ENCODE measurements around the gene GPR65.

Gene GPR65

GRCh38 chr14:88032373-88032772 is 27.4 kb downstream of the GPR65 start:
- Histone ChIP-seq H3K4me1 (ENCODE audit: insufficient read depth, low read length) (peaks cover 15% of the 10 kb centered on the region), H3K4me3 (ENCODE audit: low read length) (no peak overlapping the region), H2AFZ (ENCODE audit: low read depth, low read length) (no peak overlapping the region), H3K36me3 (ENCODE audit: insufficient read depth, low read length) (no peaks in the 10 kb centered on the region), H3K27me3 (ENCODE audit: insufficient read depth, low read length) (no peaks in the 10 kb centered on the region), H3K9me3 (ENCODE audit: low read length) (no peaks in the 10 kb centered on the region)

DNA sequence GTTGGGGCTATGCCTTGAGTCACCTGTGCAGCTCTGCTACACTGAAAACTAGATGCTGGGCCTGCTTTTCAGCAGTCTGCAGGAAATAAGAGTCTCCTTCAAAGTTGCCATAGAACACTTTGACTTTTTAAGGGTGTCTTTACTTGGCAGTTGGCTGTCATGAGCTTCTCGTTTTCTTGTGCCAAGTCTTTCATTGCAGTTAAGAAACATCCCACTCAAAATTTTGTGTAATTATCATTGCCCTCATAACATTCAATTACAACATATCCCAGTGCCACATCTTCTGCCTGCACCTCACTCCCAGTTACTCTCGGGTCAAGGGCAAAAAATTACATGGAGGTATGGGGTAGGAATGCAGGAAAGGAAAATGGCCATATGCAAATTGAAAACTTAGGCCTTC is 29.1 kb downstream of the GPR65 start:
- Histone ChIP-seq H3K4me1 (ENCODE audit: insufficient read depth, low read length) (peaks cover 21% of the 10 kb centered on the region), H2AFZ (ENCODE audit: low read depth, low read length) (no peak overlapping the region), H3K36me3 (ENCODE audit: insufficient read depth, low read length) (no peaks in the 10 kb centered on the region), H3K9me3 (ENCODE audit: low read length) (no peaks in the 10 kb centered on the region), H3K27me3 (ENCODE audit: insufficient read depth, low read length) (no peaks in the 10 kb centered on the region), H3K4me3 (ENCODE audit: low read length) (no peak overlapping the region)

DNA sequence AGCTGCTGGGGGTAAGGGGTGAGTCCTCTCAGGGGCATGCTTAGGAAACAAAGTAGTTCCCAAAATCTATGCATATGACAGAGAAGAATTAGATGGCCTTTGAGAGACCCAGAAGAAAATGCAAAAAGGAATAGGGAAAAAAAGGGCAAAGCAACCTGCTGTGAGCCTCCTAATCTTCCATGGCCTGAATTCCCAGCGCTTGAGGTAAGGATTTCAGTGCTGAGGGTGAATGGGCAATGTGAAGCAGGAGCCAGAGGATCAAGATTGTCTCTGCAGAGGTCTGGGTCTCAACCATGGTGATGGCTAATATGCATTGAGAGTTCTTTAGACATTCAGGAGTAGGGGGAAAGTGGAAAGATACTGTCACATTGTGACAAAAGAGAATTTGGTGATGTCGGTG is 31.5 kb downstream of the GPR65 start:
- Histone ChIP-seq H3K27me3 (ENCODE audit: insufficient read depth, low read length) (peaks cover 2% of the 10 kb centered on the region), H3K9me3 (ENCODE audit: low read length) (no peaks in the 10 kb centered on the region), H3K36me3 (ENCODE audit: insufficient read depth, low read length) (no peaks in the 10 kb centered on the region)

DNA sequence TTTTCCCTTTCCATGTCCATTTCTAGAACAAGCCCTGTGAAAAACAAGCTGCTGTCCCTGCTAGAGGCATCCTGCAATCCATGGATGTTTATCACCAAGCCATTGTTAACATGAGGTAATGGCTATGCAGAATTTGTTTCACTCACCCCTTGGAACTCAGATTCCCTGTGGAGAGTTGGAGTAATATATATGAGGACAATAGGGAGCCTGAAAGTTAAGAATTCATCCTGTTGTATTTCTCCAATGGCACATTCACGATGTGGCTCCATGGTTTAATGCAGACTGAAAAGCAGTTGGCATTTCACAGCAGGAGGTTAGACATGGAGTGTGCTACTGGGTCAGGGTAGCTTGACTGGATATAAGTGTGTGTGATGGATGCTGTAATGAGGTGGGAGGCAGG is 32.4 kb downstream of the GPR65 start:
- H3K4me3 ChIP-seq (ENCODE audit: low read length), result no peak overlapping the region
- H3K9me3 ChIP-seq (ENCODE audit: low read length), result no peaks in the 10 kb centered on the region
- no peaks in the 10 kb centered on the region for H3K36me3 ChIP-seq (ENCODE audit: insufficient read depth, low read length)
- peaks cover 21% of the 10 kb centered on the region for H3K4me1 ChIP-seq (ENCODE audit: insufficient read depth, low read length)
- H3K27me3 ChIP-seq (ENCODE audit: insufficient read depth, low read length), result peaks cover 2% of the 10 kb centered on the region
- H2AFZ ChIP-seq (ENCODE audit: low read depth, low read length), result no peak overlapping the region

More for the DNA sequence above, 31.5 kb downstream of the GPR65 start:
- Histone ChIP-seq H3K4me1 (ENCODE audit: insufficient read depth, low read length) (peaks cover 21% of the 10 kb centered on the region), H2AFZ (ENCODE audit: low read depth, low read length) (no peak overlapping the region), H3K4me3 (ENCODE audit: low read length) (no peak overlapping the region)

GRCh38 chr14:88039197-88039596 is 34.3 kb downstream of the GPR65 start:
- Histone ChIP-seq H3K4me1 (ENCODE audit: insufficient read depth, low read length) (peaks cover 21% of the 10 kb centered on the region), H3K36me3 (ENCODE audit: insufficient read depth, low read length) (no peaks in the 10 kb centered on the region), H3K27me3 (ENCODE audit: insufficient read depth, low read length) (peaks cover 2% of the 10 kb centered on the region), H3K9me3 (ENCODE audit: low read length) (no peaks in the 10 kb centered on the region), H3K4me3 (ENCODE audit: low read length) (no peak overlapping the region), H2AFZ (ENCODE audit: low read depth, low read length) (no peak overlapping the region)

- Histone ChIP-seq H3K4me1 (ENCODE audit: insufficient read depth, low read length) (peaks cover 21% of the 10 kb centered on the region), H3K4me3 (ENCODE audit: low read length) (no peak overlapping the region), H2AFZ (ENCODE audit: low read depth, low read length) (no peak overlapping the region), H3K27me3 (ENCODE audit: insufficient read depth, low read length) (peaks cover 2% of the 10 kb centered on the region), H3K36me3 (ENCODE audit: insufficient read depth, low read length) (no peaks in the 10 kb centered on the region), H3K9me3 (ENCODE audit: low read length) (no peaks in the 10 kb centered on the region)
Measured at GRCh38 chr14:88040146-88040545, 35.2 kb downstream of the GPR65 start.

DNA sequence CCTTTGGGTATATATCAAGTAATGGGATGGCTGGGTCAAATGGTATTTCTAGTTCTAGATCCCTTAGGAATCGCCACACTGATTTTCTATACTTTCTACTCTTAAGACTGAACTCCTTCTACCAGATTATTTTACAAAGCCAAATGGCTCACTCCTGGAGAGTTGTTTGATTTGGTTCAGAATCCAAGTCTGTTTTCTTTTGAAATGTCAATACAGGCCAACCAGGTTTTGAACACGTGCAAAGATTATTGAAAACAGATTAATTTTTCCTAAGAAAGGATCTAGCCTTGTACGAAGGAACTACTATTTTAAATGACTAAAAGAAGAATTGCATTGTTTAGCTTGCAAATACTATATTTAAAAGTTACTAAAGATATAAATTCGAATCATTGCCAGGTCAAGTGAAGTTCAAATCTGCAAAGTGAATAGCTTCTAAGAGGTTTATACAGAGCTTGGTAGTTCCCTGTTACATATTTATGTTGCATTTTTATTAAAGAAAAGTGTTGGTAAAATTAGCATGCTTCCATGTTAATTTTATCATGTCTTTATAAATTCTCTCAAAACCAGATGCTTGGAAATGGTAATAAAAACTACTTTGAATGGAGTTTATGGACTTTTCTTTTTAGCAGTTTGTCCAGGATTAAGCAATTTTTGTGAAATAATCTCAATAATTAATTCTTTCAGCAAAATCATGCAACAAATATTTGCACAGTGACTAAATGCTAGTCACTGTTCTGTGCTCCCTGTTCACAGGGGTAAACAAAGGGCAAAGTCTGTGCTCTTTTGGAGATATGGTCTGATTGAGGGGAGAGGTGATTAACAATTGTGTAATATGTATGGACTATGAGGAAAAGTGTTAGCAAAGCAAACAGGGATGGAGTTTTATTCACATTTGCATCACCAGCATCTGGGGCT is 38.9 kb downstream of the GPR65 start:
- no peaks in the 10 kb centered on the region for H3K9me3 ChIP-seq (ENCODE audit: low read length)
- H2AFZ ChIP-seq (ENCODE audit: low read depth, low read length), result no peak overlapping the region
- peaks cover 2% of the 10 kb centered on the region for H3K27me3 ChIP-seq (ENCODE audit: insufficient read depth, low read length)
- H3K36me3 ChIP-seq (ENCODE audit: insufficient read depth, low read length), result no peaks in the 10 kb centered on the region
- no peak overlapping the region for H3K4me3 ChIP-seq (ENCODE audit: low read length)
- H3K4me1 ChIP-seq (ENCODE audit: insufficient read depth, low read length), result no peaks in the 10 kb centered on the region

DNA sequence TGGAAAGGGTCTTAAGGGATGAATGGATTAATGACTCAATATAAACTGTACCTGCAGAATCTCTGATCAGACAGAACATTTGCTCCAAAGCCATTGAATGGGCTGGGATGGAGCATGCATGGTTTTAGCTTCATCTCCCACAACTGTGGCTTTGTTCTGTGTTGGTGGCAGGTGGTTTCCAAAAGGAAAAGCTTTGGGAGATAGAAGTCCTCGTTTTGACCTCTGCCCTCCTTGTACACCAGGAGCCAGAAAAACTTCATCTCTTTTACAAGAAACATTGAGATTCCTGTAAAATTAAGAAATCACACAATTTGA is 39.5 kb downstream of the GPR65 start:
- Histone ChIP-seq H3K9me3 (ENCODE audit: low read length) (no peaks in the 10 kb centered on the region), H3K27me3 (ENCODE audit: insufficient read depth, low read length) (no peaks in the 10 kb centered on the region), H3K4me1 (ENCODE audit: insufficient read depth, low read length) (no peaks in the 10 kb centered on the region), H3K4me3 (ENCODE audit: low read length) (no peak overlapping the region), H2AFZ (ENCODE audit: low read depth, low read length) (no peak overlapping the region), H3K36me3 (ENCODE audit: insufficient read depth, low read length) (no peaks in the 10 kb centered on the region)

- no peak overlapping the region for H3K4me3 ChIP-seq (ENCODE audit: low read length)
- H3K4me1 ChIP-seq (ENCODE audit: insufficient read depth, low read length), result no peaks in the 10 kb centered on the region
- H2AFZ ChIP-seq (ENCODE audit: low read depth, low read length), result no peak overlapping the region
- H3K36me3 ChIP-seq (ENCODE audit: insufficient read depth, low read length), result no peaks in the 10 kb centered on the region
- H3K27me3 ChIP-seq (ENCODE audit: insufficient read depth, low read length), result no peaks in the 10 kb centered on the region
- H3K9me3 ChIP-seq (ENCODE audit: low read length), result no peaks in the 10 kb centered on the region
Measured at GRCh38 chr14:88044776-88045446, 40.0 kb downstream of the GPR65 start.

DNA sequence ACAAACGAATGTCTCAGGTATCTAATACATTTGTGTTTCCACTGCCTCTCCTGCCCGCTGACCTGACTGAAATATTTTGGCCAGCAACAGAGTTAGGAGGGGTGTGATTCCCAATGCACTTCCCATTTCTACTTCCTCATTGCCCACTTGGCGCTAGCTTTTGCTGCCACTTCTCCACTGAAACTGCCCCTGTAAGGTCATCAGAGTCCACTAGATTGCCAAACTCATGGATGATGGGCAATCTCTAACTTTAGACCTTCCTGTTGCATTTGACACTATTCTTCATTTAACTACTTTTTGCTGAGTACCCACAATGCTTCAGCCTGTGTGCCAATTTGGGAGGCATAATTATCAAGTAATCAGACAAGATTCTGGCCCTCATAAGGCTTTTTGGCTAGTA is 40.8 kb downstream of the GPR65 start:
- no peaks in the 10 kb centered on the region for H3K4me1 ChIP-seq (ENCODE audit: insufficient read depth, low read length)
- no peak overlapping the region for H3K4me3 ChIP-seq (ENCODE audit: low read length)

DNA sequence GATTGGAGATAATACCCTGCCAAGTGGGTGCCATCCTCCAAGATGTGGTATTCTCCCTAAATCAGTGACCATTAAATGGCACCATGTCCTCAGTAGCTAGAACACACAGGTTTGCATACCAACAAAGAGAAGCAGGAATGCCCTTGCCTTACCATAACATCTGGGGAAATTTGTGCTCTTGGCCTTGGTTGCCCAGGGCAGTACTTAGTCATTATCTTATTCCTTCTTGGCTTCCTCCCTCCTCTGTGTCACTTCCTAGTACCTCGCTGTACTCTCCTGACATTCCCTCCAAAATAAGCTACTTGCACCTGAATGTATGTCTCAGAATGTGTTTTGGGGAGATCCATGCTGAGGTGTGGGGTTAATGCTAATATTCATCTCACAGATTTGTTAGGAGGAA is 43.4 kb downstream of the GPR65 start:
- H3K4me3 ChIP-seq (ENCODE audit: low read length), result no peak overlapping the region
- no peaks in the 10 kb centered on the region for H3K36me3 ChIP-seq (ENCODE audit: insufficient read depth, low read length)
- H3K4me1 ChIP-seq (ENCODE audit: insufficient read depth, low read length), result no peaks in the 10 kb centered on the region
- no peaks in the 10 kb centered on the region for H3K27me3 ChIP-seq (ENCODE audit: insufficient read depth, low read length)
- H2AFZ ChIP-seq (ENCODE audit: low read depth, low read length), result no peak overlapping the region
- H3K9me3 ChIP-seq (ENCODE audit: low read length), result no peaks in the 10 kb centered on the region

More for the DNA sequence above, 40.8 kb downstream of the GPR65 start:
- H3K36me3 ChIP-seq (ENCODE audit: insufficient read depth, low read length), result no peaks in the 10 kb centered on the region
- H2AFZ ChIP-seq (ENCODE audit: low read depth, low read length), result no peak overlapping the region
- H3K27me3 ChIP-seq (ENCODE audit: insufficient read depth, low read length), result no peaks in the 10 kb centered on the region
- H3K9me3 ChIP-seq (ENCODE audit: low read length), result no peaks in the 10 kb centered on the region

DNA sequence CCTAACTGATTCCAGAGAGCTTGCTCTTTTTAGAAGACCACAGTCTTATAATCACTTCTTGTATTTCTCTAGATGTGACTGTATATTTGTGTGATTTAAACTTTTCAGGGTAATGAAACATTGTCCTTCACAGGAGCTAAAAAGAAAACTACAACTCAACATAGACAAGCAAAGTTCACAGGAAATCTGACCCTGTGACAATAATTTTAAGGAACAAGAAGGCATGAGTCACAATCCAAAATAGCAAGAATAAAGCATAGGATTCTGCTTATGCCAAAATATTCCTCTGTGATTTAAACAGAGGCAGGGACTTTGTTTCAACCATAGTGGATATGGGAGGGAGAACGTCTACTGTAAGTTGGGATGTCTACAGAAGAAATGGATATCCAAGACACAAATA is 44.3 kb downstream of the GPR65 start:
- no peak overlapping the region for H3K4me3 ChIP-seq (ENCODE audit: low read length)
- no peaks in the 10 kb centered on the region for H3K9me3 ChIP-seq (ENCODE audit: low read length)
- H2AFZ ChIP-seq (ENCODE audit: low read depth, low read length), result no peak overlapping the region
- H3K4me1 ChIP-seq (ENCODE audit: insufficient read depth, low read length), result no peaks in the 10 kb centered on the region
- H3K27me3 ChIP-seq (ENCODE audit: insufficient read depth, low read length), result no peaks in the 10 kb centered on the region
- H3K36me3 ChIP-seq (ENCODE audit: insufficient read depth, low read length), result no peaks in the 10 kb centered on the region

GRCh38 chr14:88049936-88050335 is 45.0 kb downstream of the GPR65 start:
- Histone ChIP-seq H3K36me3 (ENCODE audit: insufficient read depth, low read length) (no peaks in the 10 kb centered on the region), H3K27me3 (ENCODE audit: insufficient read depth, low read length) (no peaks in the 10 kb centered on the region), H2AFZ (ENCODE audit: low read depth, low read length) (no peak overlapping the region), H3K4me3 (ENCODE audit: low read length) (no peak overlapping the region), H3K4me1 (ENCODE audit: insufficient read depth, low read length) (no peaks in the 10 kb centered on the region), H3K9me3 (ENCODE audit: low read length) (no peaks in the 10 kb centered on the region)
